Neural cell (in vitro differentiated cells): Measurements from ENCODE around the gene FAM53A. TPM values are rescaled to one million over a fixed set of nuclear protein-coding genes. Genes with fewer than 3 reads are reported as not detected.

Experiments
- H2AFZ ChIP-seq: fragments of 200-600, 300-800 bp; sonication (generic), shearing (Covaris generic); 2 replicates; pipeline ENCODE4 v1.6.0; 2014; ENCODE audit warnings: low read depth, mild to moderate bottlenecking, antibody characterized with exemption, low read length, moderate library complexity
- H3F3A ChIP-seq: fragments of 200-600 bp; shearing (Covaris generic); 2 replicates; pipeline ENCODE4 v1.6.1; 2016; ENCODE audit warnings: mild to moderate bottlenecking, moderate library complexity, mixed read lengths, antibody characterized with exemption, low read length; ENCODE audit not compliant: insufficient read depth, poor library complexity, severe bottlenecking
- H3K27ac ChIP-seq: fragments of 200-600, 300-800 bp; sonication (generic), shearing (Covaris generic); 2 replicates; pipeline ENCODE4 v1.5.1; 2014; ENCODE audit warnings: mild to moderate bottlenecking, low read length, moderate library complexity
- H3K27me3 ChIP-seq: fragments of 300-800, 200-600 bp; sonication (generic), shearing (Covaris generic); 2 replicates; pipeline ENCODE4 v1.6.0; 2014; ENCODE audit warnings: mild to moderate bottlenecking, low read depth, low read length, moderate library complexity; ENCODE audit not compliant: insufficient read depth
- H3K36me3 ChIP-seq: fragments of 300-800, 200-600 bp; sonication (generic), shearing (Covaris generic); 2 replicates; pipeline ENCODE4 v1.5.1; 2014; ENCODE audit warnings: mild to moderate bottlenecking, antibody characterized with exemption, low read length, moderate library complexity; ENCODE audit not compliant: insufficient read depth
- H3K4me2 ChIP-seq: fragments of 300-800, 200-600 bp; sonication (generic), shearing (Covaris generic); 2 replicates; pipeline ENCODE4 v1.6.0; 2014; ENCODE audit warnings: mild to moderate bottlenecking, low read length
- H3K4me3 ChIP-seq: fragments of 300-800, 200-600 bp; sonication (generic), shearing (Covaris generic); 2 replicates; pipeline ENCODE4 v1.5.1; 2014; ENCODE audit warnings: mild to moderate bottlenecking, low read length, moderate library complexity
- H3K79me2 ChIP-seq: fragments of 200-600 bp; shearing (Covaris generic); replicated peaks from 2 replicates; pipeline ENCODE4 v1.6.0; 2014; ENCODE audit warnings: mild to moderate bottlenecking, low read length, moderate library complexity; ENCODE audit not compliant: insufficient read depth
- H3K9ac ChIP-seq: fragments of 300-800, 200-600 bp; sonication (generic), shearing (Covaris generic); 2 replicates; pipeline ENCODE4 v1.6.1; 2016; ENCODE audit warnings: mild to moderate bottlenecking, low read length, mixed read lengths
- H3K9me2 ChIP-seq: fragments of 200-600 bp; shearing (Covaris generic); 2 replicates; pipeline ENCODE4 v1.6.1; 2016; ENCODE audit warnings: mild to moderate bottlenecking, low read length, mixed read lengths; ENCODE audit not compliant: insufficient read depth
- H3K9me3 ChIP-seq: fragments of 200-600, 300-800 bp; sonication (generic), shearing (Covaris generic); 2 replicates; pipeline ENCODE4 v1.6.1; 2016; ENCODE audit warnings: mild to moderate bottlenecking, mixed run types, low read length, moderate library complexity, mixed read lengths
- H4K20me1 ChIP-seq: fragments of 200-600 bp; shearing (Covaris generic); 2 replicates; pipeline ENCODE4 v1.6.1; 2016; ENCODE audit warnings: mild to moderate bottlenecking, mixed run types; ENCODE audit not compliant: insufficient read depth
- EP300 ChIP-seq: fragments of 450-650 bp; conservative IDR thresholded peaks from 2 replicates; pipeline ENCODE4 v1.6.1; 2014; ENCODE audit warnings: antibody characterized with exemption, mild to moderate bottlenecking, moderate library complexity; ENCODE audit not compliant: poor library complexity, severe bottlenecking
- EZH2 ChIP-seq: fragments of 200-600, 300-800 bp; shearing (Covaris generic), sonication (generic); IDR thresholded peaks from 2 replicates; pipeline ENCODE4 v1.6.1; 2014; ENCODE audit warnings: antibody characterized with exemption, low read length, borderline replicate concordance, mild to moderate bottlenecking; ENCODE audit not compliant: insufficient read depth, poor library complexity, severe bottlenecking
- MXI1 ChIP-seq: fragments of 450-650 bp; conservative IDR thresholded peaks from 2 replicates; pipeline ENCODE4 v1.6.1; 2014; ENCODE audit warnings: antibody characterized with exemption, mild to moderate bottlenecking; ENCODE audit not compliant: poor library complexity, severe bottlenecking
- POLR2AphosphoS5 ChIP-seq: IDR thresholded peaks from 2 replicates; pipeline ENCODE4 v1.6.1; 2012
- RAD21 ChIP-seq: fragments of 450-650 bp; conservative IDR thresholded peaks from 2 replicates; pipeline ENCODE4 v1.6.1; 2014; ENCODE audit warnings: antibody characterized with exemption, mild to moderate bottlenecking, moderate library complexity
- SMC3 ChIP-seq: fragments of 450-650 bp; conservative IDR thresholded peaks from 2 replicates; pipeline ENCODE4 v1.6.1; 2014; ENCODE audit warnings: antibody characterized with exemption, mild to moderate bottlenecking, moderate library complexity; ENCODE audit not compliant: poor library complexity
- TAF1 ChIP-seq: IDR thresholded peaks from 2 replicates; pipeline ENCODE4 v1.6.1; 2012; ENCODE audit warnings: low read depth
- polyA minus RNA-seq: library from RNA; depleted of rRNA, polyadenylated mRNA; stranded (reverse); fragments of >200 nt; gene quantifications from 2 replicates; pipeline ENCODE4 v1.2.3, GENCODE V29; 2014
- polyA plus RNA-seq: library from polyadenylated mRNA; depleted of rRNA; stranded (reverse); fragments of >200 nt; gene quantifications from 2 replicates; pipeline ENCODE4 v1.2.3, GENCODE V29; 2014
- TF ChIP-seq, protein P1 (sequence below): fragments of 450-650 bp; IDR thresholded peaks from 2 replicates; pipeline ENCODE4 v1.5.1; 2014; ENCODE audit warnings: antibody characterized with exemption, mild to moderate bottlenecking, moderate library complexity; ENCODE audit not compliant: poor library complexity, severe bottlenecking
- TF ChIP-seq, protein P2 (sequence below): IDR thresholded peaks from 2 replicates; pipeline ENCODE4 v1.6.1; 2012; ENCODE audit warnings: borderline replicate concordance

Gene FAM53A, protein sequence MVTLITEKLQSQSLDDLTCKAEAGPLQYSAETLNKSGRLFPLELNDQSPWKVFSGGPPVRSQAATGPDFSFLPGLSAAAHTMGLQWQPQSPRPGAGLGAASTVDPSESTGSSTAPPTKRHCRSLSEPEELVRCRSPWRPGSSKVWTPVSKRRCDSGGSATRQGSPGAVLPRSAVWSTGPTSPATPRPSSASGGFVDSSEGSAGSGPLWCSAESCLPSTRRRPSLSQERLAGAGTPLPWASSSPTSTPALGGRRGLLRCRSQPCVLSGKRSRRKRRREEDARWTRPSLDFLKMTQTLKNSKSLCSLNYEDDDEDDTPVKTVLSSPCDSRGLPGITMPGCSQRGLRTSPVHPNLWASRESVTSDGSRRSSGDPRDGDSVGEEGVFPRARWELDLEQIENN
- polyA plus RNA-seq (0.78 TPM in 1 of 2 replicates, not detected in the other), polyA minus RNA-seq (1.0 and 2.4 TPM in 2 replicates)

GRCh38 chr4:1683736-1684505, at the start of gene FAM53A:
FAM53A (minus strand) TSS chr4:1684313; CDS start chr4:1668741, 15,572 bp downstream.
- Histone ChIP-seq H3K27ac (no peak within 1 kb of the TSS), H3K79me2 (no peaks in the 10 kb centered on the region), H3K27me3 (peaks cover 15% of the 10 kb centered on the region), H3K9ac (no peak within 1 kb of the TSS), H3K9me2 (no peaks in the 10 kb centered on the region), H4K20me1 (no peaks in the 10 kb centered on the region), H3K4me2 (no peak within 1 kb of the TSS), H3K4me3 (peak within 1 kb of the TSS; percentile 57), H3K9me3 (no peaks in the 10 kb centered on the region), H3K36me3 (no peaks in the 10 kb centered on the region), H2AFZ (no peak within 1 kb of the TSS), H3F3A (no peaks in the 10 kb centered on the region)
- no peak for TF ChIP-seq SMC3
- TF ChIP-seq MXI1: no peak
- TF ChIP-seq, protein P1, sequence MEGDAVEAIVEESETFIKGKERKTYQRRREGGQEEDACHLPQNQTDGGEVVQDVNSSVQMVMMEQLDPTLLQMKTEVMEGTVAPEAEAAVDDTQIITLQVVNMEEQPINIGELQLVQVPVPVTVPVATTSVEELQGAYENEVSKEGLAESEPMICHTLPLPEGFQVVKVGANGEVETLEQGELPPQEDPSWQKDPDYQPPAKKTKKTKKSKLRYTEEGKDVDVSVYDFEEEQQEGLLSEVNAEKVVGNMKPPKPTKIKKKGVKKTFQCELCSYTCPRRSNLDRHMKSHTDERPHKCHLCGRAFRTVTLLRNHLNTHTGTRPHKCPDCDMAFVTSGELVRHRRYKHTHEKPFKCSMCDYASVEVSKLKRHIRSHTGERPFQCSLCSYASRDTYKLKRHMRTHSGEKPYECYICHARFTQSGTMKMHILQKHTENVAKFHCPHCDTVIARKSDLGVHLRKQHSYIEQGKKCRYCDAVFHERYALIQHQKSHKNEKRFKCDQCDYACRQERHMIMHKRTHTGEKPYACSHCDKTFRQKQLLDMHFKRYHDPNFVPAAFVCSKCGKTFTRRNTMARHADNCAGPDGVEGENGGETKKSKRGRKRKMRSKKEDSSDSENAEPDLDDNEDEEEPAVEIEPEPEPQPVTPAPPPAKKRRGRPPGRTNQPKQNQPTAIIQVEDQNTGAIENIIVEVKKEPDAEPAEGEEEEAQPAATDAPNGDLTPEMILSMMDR: no peak
- TF ChIP-seq EP300: no peak
- TF ChIP-seq, protein P2, sequence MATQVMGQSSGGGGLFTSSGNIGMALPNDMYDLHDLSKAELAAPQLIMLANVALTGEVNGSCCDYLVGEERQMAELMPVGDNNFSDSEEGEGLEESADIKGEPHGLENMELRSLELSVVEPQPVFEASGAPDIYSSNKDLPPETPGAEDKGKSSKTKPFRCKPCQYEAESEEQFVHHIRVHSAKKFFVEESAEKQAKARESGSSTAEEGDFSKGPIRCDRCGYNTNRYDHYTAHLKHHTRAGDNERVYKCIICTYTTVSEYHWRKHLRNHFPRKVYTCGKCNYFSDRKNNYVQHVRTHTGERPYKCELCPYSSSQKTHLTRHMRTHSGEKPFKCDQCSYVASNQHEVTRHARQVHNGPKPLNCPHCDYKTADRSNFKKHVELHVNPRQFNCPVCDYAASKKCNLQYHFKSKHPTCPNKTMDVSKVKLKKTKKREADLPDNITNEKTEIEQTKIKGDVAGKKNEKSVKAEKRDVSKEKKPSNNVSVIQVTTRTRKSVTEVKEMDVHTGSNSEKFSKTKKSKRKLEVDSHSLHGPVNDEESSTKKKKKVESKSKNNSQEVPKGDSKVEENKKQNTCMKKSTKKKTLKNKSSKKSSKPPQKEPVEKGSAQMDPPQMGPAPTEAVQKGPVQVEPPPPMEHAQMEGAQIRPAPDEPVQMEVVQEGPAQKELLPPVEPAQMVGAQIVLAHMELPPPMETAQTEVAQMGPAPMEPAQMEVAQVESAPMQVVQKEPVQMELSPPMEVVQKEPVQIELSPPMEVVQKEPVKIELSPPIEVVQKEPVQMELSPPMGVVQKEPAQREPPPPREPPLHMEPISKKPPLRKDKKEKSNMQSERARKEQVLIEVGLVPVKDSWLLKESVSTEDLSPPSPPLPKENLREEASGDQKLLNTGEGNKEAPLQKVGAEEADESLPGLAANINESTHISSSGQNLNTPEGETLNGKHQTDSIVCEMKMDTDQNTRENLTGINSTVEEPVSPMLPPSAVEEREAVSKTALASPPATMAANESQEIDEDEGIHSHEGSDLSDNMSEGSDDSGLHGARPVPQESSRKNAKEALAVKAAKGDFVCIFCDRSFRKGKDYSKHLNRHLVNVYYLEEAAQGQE: no peak
- no peak for TF ChIP-seq POLR2AphosphoS5
- no peak for TF ChIP-seq EZH2
- TF ChIP-seq TAF1: no peak
- TF ChIP-seq RAD21: no peak

GRCh38 chr4:1732911-1733310, 48.8 kb upstream of the FAM53A start:
- Histone ChIP-seq H3K36me3 (no peaks in the 10 kb centered on the region), H3K4me2 (no peak overlapping the region), H4K20me1 (no peaks in the 10 kb centered on the region), H3K9me2 (no peaks in the 10 kb centered on the region), H3K79me2 (no peaks in the 10 kb centered on the region), H3K4me3 (no peak overlapping the region), H2AFZ (no peak overlapping the region), H3K9me3 (no peaks in the 10 kb centered on the region), H3F3A (no peaks in the 10 kb centered on the region), H3K27me3 (no peaks in the 10 kb centered on the region), H3K27ac (no peak overlapping the region), H3K9ac (no peak overlapping the region)
- TF ChIP-seq EP300 (no peak), TAF1 (no peak), MXI1 (no peak), RAD21 (no peak), SMC3 (no peak), EZH2 (no peak)
- TF ChIP-seq, protein P1: no peak
